GM21360 (cell line): ENCODE data around the gene TUT4.
"Not testable (repeated sequence)": the region's sequence is repeated elsewhere in the genome, so short reads cannot be mapped to it uniquely, and the experiment has no call there.

Experiments used
- ATAC-seq: cut with Tn5 transposase; IDR thresholded peaks from one replicate; pipeline ENCODE4 v1.9.1; 2021; ENCODE audit warnings: mild to moderate bottlenecking, moderate library complexity; ENCODE audit not compliant: unreplicated experiment

The TUT4 gene, protein sequence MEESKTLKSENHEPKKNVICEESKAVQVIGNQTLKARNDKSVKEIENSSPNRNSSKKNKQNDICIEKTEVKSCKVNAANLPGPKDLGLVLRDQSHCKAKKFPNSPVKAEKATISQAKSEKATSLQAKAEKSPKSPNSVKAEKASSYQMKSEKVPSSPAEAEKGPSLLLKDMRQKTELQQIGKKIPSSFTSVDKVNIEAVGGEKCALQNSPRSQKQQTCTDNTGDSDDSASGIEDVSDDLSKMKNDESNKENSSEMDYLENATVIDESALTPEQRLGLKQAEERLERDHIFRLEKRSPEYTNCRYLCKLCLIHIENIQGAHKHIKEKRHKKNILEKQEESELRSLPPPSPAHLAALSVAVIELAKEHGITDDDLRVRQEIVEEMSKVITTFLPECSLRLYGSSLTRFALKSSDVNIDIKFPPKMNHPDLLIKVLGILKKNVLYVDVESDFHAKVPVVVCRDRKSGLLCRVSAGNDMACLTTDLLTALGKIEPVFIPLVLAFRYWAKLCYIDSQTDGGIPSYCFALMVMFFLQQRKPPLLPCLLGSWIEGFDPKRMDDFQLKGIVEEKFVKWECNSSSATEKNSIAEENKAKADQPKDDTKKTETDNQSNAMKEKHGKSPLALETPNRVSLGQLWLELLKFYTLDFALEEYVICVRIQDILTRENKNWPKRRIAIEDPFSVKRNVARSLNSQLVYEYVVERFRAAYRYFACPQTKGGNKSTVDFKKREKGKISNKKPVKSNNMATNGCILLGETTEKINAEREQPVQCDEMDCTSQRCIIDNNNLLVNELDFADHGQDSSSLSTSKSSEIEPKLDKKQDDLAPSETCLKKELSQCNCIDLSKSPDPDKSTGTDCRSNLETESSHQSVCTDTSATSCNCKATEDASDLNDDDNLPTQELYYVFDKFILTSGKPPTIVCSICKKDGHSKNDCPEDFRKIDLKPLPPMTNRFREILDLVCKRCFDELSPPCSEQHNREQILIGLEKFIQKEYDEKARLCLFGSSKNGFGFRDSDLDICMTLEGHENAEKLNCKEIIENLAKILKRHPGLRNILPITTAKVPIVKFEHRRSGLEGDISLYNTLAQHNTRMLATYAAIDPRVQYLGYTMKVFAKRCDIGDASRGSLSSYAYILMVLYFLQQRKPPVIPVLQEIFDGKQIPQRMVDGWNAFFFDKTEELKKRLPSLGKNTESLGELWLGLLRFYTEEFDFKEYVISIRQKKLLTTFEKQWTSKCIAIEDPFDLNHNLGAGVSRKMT (N-terminal part only)

DNA sequence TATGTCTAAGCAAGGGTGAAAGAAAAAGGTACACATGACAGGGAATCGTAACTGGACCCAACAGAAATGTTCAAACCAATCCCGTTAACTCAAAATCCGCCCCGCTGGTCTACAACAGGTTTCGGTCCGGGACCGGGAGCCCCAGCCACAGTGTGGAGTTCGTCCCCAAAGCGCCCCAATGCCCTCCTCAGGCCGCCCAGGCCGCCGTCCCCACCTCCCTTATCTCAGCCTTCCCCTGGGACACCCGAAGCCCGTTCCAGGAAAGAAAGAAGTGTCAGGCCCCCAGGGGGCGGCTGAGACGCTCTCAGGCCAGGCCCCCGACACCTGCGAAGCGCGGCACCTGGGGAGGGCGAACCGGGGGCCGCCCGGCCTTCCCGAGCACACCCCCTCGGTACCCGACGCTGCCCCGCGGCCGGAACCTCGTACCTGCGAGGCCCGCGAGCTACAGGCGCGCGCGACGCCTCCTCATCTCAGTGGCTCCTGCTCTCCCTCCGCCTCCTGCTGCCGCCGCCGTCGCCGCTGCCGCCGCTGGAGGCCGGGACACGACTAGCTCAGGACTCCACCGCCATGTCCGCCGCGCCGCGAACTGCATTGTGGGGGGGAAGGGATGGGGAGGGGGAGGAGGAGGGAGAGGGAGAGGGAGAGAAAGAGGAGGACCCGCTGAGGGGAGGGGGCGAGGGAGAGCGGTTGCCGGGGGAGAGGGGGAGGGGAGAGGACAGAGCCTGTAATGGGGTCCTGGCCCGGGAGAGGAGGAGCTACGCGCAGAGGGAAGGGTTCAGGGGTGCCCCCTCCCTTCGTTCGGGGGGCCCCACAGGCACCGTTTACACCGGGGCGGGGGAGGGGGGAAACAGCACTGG lies at the start of gene TUT4:
Gene TUT4, minus strand, starts transcription at position 588 of the 857 bp plus-strand sequence. CDS start 26,812 bp downstream, outside the sequence.
- peak; percentile 39 for ATAC-seq

DNA sequence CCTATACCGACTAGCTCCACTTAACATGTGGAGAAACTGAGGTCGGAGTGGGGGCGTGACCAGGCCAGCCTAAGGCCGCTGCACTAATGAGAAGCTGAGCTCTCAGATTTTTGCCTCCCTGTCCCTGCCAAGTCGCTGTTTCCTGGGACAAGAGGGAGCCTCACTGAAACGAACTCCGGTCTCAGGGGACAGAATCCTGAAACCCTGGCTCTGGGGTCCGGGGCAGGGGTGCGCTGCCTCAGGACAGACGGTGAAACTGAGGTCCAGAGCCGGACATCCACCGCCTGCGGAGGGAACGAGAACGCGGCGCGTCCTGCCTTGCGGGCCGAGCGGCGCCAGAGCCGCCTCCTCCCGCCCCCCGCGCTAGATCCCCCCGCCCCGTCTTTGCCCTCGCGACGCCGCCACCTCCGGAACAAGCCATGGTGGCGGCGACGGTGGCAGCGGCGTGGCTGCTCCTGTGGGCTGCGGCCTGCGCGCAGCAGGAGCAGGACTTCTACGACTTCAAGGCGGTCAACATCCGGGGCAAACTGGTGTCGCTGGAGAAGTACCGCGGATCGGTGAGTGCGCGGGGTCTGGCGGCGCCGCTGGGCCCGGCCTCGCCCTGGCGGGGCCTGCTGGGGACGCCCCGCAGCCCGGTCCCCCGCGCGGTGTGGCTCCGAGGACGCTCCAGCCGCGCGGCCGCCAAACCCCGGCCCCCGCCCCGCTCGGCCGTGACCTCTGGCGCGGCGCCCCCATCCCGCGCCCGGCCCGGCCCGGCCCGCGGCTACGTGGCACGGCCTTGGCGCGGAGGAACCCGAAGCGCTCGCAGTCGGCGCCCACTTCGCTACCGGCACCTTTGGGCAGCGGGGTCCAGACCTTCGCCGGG lies 49.3 kb upstream of the TUT4 start, which contains the start of gene GPX7:
Gene GPX7, plus strand, starts transcription at position 381 of the 865 bp plus-strand sequence. Its CDS starts 39 bp downstream, at position 420.
- ATAC-seq = no peak

DNA sequence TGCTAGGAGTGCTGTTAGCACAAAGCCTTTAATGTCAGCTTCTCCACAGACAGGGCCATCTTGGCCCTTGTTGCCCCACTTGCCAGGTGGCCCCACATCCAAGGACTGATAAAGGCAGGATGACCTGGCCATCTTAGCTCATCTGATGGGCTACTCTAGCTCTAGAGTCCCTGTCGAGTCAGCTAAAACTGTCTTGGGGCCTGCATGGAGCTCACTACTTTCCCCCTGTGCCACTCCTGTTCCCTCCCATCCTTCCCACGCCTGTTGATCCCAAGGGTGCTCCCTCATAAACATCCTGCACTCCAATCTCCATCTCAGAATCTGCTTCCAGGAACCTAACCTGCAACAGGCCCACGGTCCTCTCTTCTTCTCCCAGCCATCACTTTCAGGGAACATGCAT lies 48.6 kb upstream of the TUT4 start:
- ATAC-seq = no peak

DNA sequence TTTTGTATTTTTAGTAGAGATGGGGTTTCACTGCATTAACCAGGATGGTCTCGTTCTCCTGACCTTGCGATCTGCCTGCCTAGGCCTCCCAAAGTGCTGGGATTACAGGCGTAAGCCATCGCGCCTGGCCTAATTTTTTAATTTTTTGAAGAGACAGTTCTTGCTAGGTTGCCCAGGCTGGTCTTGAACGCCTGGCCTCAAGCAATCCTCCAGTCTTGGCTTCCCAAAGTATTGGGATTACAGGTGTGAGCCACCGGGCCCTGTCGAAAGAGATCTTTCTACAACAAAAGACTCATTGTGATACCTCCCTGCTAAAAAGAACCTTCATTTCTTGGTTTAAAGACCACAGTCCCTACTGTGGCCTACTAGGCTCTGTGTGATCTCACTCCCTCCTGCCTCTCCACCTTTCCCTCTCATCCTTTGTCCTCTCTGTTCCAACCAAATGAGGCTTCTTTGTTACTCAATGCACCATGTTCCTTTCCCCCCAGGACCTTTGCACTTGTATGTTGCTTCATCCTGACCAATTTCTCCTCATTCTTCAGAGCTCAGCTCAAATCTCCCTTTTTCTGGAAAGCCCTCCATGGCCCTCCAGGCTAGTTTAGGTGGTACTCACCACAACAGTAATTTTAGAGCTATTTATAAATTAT lies 47.8 kb upstream of the TUT4 start:
- no peak for ATAC-seq

DNA sequence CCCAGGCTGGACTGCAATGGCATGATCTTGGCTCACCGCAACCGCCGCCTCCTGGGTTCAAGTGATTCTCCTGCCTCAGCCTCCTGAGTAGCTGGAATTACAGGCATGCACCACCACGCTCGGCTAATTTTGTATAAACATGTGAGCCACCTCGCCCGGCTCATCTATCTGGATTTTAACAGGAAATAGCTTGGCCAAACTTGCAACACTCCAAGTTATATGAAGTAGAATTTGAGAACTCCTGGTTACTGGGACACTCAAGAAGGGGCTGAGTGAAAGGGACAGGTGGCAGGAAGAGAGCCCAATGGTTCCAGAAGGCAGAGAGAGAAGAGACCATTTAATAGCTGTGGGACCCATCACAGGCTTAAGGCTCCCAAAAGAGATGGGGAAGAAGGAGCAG lies 46.3 kb upstream of the TUT4 start:
- no peak for ATAC-seq

DNA sequence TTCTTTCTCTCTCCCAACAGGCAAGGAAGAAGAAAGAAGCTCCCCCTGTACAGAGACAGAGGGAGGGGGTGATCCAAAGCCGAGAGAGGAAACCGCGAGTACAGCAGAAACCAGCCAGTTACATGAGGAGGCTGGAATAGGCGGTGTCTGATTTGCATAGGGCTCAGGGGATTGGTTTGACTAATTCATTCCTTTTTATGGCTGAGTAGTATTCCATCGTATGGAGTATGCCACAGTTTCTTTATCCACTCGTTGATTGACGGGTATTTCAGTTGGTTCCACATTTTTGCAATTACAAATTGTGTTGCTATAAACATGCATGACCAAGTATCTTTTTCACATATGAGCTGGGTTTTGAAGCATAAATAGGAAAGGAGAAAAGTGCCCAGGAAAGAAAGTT lies 45.8 kb upstream of the TUT4 start:
- no peak for ATAC-seq

DNA sequence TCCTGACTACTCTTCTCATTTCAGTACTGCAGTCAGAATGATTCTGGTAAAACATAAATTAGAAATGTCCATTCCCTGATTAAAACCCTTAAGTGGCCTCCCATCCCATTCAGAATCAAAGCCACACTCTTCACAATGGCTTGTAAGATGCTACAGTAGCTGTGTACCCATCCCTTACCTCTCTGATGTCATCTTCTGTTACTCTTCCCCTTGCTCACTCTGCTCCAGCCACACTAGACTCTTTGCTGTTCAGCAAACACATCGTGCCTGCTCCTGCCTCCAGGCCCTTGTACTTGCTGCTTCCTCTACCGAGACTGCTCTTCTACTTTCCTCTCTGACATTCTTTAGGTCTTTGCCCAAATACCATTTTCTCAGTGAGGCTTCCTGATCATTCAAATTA lies 45.0 kb upstream of the TUT4 start:
- no peak for ATAC-seq

DNA sequence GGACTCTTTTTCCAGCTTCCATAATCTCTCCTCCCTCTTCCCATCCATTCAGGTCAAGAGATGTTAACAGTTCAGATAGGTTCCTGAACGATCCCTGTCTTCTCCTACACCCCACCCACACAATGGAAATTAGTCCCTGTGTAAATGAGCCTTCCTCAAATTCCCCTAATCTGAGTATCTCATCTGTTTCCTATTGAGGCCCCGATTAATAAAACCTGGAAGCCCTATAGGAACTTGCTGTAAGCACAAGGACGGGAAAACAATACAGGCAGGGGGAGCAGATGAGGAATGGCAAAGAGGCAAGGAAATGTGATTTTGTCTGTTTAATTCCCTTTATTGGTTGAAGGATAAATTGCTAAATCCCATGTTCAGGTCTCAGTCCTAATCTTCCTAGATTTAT lies 42.2 kb upstream of the TUT4 start:
- no peak for ATAC-seq

DNA sequence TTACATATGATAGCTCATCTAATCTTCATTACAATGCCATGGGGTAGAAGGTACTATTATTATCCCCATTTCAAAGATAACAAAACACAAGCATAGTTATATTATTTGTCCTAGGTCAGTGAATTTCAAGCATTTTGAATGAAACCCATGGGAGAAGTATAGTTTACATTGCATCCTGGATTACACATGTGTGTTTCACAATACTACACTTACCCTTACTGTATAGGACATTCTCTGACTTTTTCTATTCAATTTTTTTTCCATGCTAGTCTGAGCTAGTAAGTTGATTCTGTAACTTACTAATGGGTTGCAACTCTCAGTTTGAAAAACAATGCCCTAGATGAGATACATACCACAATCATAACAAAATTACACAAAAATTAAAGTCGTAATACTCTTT lies 40.6 kb upstream of the TUT4 start:
- ATAC-seq = no peak

DNA sequence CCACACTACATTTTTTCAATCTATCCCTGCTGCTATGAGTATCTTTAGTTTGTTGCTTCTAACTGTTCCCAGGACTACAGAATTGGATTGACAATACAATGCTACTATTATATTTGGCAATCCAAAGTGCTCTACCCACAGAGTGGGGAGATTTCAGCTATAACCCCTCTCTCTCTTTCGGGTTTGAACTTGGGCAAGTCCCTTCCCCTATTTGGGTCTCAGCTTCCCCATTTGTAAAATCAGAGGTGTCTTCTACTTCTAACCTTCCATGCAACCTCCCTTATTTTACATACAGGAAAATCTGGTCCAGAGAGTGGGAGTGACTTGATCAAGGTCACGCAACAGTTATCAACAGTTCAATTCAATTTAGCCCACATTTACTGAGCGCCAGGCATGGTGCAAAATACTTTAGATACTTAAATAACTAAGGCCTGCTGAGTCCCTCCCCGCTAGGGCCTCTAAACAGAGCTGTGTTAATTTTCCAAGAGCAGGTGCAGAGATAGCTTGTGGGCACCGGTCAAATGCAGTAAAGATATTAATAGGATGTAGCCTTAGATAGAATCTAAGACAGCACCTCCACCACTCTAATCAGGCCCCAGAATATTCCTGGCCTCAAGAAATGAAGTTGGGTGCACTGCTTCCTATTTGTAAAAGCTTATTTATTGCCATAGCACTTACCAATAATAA lies 39.9 kb upstream of the TUT4 start:
- ATAC-seq = no peak

DNA sequence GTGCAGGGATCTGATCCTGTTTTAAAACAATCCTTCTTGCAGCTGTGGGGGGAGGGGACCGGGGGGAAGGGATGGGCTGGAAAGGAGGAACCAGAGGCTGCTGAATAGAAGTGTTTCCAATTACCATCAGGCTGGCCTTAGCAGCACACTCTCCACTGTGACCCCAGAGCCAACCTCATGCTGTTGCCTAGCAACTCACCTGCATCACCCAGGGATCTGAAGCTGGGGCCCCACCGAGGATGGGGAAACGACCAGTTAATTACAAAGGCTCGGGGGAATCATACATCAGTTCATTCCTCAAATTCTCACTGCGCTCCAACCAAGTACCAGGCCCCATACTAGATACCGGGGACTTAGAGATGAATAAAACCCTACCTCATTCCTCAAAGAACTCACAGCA lies 37.4 kb upstream of the TUT4 start:
- no peak for ATAC-seq

DNA sequence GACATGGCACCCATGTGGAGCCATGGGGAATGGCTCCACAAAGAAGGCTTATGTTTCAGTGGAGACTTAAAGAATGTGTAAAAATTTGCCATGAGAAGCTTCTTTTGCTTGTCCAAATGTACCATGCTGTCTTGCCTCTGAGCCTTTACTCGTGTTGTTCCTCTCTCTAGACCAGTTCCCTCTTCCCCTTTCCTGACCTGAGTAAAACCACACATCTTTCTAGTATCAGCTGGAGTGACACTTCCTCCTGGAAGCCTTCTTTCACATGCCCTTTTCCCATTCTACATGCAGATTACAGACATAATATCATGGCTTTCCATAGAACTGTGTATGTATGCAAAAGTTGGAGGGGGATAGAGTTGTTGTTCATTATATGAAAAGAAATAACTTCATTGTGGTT lies 35.6 kb upstream of the TUT4 start:
- no peak for ATAC-seq

DNA sequence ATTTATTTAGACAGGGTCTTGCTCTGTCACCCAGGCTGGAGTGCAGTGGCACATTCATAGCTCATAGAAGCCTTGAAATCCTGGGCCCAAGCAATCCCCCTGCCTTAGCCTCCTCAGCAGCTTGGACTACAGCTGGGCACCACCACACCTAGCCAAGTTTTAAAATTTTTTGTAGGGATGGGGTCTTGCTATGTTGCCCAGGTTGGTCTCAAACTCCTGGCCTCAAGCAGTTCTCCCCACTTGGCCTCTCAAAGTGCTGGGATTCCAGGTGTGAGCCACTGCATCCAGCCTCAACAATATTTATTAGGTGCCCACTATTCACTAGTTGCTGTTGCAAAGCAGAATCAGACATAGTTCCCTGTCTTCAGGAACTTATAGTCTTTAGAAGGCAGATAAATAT lies 35.1 kb upstream of the TUT4 start:
- no peak for ATAC-seq

DNA sequence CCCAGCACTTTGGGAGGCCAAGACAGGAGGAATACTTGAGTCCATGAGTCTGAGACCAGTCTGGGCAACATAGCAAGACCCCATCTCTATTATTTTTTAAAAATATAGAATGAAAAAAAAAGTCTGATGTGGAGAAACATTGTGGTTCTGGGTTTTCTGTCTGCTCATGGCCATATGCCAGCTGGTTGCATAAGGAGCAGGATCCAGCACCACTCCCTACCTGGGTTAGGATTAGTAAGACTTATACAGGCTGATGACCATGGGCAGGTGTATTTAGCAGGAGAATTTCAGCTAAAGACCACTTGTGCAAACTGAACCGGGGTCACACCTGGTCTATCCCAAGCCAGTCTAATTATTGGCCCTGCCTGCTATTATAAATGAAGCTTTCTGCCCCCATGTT lies 32.6 kb upstream of the TUT4 start:
- ATAC-seq = no peak

DNA sequence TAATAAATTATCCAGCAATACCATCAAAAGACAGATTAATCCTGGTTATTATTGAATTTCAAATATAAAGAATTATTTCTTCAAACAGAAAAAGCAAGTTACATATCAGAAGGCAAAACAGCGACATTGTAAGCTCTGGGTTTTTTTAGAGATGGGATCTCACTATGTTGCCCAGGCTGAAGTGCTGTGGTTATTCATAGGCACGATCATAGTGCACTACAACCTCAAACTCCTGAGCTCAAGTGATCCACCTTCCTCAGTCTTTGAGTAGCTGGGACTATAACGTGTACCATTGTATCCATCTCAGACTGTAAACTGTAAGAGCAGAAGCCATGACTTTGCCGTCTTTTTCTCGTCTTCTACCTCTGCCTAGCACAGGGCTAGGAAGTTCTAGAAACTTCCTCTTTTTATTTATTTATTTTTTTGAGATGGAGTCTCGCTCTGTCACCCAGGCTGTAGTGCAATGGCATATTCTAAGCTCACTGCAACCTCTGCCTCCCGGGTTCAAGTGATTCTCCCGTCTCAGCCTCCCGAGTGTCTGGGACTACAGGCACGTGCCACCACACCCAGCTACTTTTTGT lies 29.3 kb upstream of the TUT4 start:
- ATAC-seq = no peak

DNA sequence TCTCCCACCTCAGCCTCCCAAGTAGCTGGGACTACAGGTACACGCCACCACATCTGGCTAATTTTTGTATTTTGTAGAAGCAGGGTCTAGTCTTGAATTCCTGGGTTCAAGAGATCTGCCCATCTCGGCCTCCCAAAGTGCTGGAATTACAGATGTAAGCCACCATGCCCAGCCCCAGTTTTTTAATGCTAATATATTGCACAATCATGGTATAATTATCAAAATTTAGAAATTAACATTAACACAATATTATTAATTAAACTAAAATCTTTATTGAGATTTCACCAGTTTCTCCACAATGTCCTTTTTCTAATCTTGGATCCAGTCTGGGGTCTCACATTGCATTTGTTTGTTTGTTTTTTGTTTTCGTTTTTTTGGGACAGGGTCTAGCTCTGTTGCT lies 27.4 kb upstream of the TUT4 start:
- no peak for ATAC-seq

DNA sequence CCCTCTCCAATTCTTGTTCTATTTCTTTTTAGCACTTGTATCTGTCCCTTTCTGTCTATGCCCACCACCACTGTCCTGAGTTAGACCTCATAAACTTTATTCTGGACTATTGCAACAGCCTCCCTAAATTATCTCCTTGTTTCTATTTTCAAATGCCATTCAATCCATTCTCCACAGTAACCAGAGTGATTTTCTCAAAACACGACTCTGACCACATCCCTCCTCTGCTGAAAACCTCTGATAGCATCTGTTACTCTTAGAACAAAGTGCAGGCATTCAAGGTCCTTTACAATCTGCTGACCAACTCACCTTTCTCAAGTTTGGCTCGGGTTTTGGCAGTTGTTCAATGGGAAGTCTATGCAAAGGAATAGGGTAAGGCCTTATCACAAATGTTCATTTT lies 26.5 kb upstream of the TUT4 start:
- ATAC-seq = no peak

DNA sequence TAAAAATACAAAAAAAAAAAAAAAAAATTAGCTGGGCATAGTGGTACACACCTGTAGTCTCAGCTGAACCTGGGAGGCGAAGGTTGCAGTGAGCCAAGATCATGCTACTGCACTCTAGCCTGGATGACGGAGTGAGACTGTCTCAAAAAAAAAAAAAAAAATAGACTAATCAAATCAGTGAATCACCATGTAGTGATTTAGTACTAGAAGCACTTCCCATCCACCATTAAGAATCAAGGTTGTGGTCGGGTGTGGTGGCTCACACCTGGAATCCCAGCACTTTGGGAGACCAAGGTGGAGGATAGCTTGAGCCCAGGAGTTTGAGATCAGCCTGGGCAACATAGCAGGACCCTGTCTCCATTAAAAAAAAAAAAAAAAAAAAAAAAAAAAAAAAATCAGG lies 25.2 kb upstream of the TUT4 start:
- not testable (repeated sequence) for ATAC-seq
